HG02938 (cell line): Measurements from ENCODE around the gene KRTAP5-9.
"Not testable (repeated sequence)": the region's sequence is repeated elsewhere in the genome, so short reads cannot be mapped to it uniquely, and the experiment has no call there.

ENCODE experiments used
- ATAC-seq: cut with Tn5 transposase; IDR thresholded peaks from one replicate; pipeline ENCODE4 v1.9.1; 2021; ENCODE audit warnings: mild to moderate bottlenecking, moderate library complexity; ENCODE audit not compliant: unreplicated experiment

KRTAP5-9 gene

GRCh38 chr11:71581826-71582225 is 33.6 kb downstream of the KRTAP5-9 start:
- no peak for ATAC-seq

- no peak for ATAC-seq
Measured at GRCh38 chr11:71582309-71582895, 34.2 kb downstream of the KRTAP5-9 start, which contains the start of gene KRTAP5-11. KRTAP5-11 (minus strand) TSS chr11:71582875; CDS start chr11:71582837, 38 bp downstream.

DNA sequence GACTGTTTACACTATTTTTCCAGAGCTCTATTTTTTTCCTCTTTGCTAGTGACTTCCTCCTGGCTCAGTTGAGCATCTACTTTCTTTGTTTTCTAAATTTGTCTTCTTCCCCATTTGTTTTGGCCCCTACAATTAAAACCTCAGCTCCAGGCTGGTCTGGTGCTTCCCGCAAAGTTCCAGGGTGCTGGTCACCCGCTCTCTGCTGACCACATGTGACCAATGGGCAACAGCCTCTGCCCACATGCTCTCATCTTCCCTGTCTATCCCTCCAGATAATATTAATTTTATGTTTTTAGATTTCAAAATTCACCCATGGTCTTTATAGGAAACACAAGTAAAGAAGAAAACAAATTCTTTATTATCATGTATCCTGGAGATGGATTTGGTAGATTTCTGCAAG is 34.7 kb downstream of the KRTAP5-9 start:
- not testable (repeated sequence) for ATAC-seq

GRCh38 chr11:71585673-71586072 is 37.5 kb downstream of the KRTAP5-9 start:
- not testable (repeated sequence) for ATAC-seq

GRCh38 chr11:71588314-71588713 is 40.1 kb downstream of the KRTAP5-9 start:
- not testable (repeated sequence) for ATAC-seq

GRCh38 chr11:71588822-71589545 is 40.8 kb downstream of the KRTAP5-9 start:
- ATAC-seq: not testable (repeated sequence)

- ATAC-seq: not testable (repeated sequence)
Measured at GRCh38 chr11:71589546-71589920, 41.3 kb downstream of the KRTAP5-9 start.
